ENCODE measurements around the gene GBX2.

GRCh38 chr2:236117861-236118269, 50.3 kb downstream of the GBX2 start:
- no peak for TF ChIP-seq CTCF (IDR thresholded peaks at IDR 0.05)
- no peak for TF ChIP-seq POLR2A (IDR thresholded peaks at IDR 0.05)
